Esophagus squamous epithelium (tissue), 5 donors: ENCODE results near the gene PDE2A. TPM values are rescaled to one million over a fixed set of nuclear protein-coding genes. Genes with fewer than 3 reads are reported as not detected.

Experiments
- DNase-seq: peaks from one replicate; lab custom pipeline; 2025; lab: John Stamatoyannopoulos, UW
- H3K27ac ChIP-seq, 4 donors: fragments of 200-600 bp; sonication (generic); one replicate each; pipeline ENCODE4 v1.5.1; 2016 to 2019; ENCODE audit warnings: mild to moderate bottlenecking in 1 of 4
- H3K27me3 ChIP-seq, 4 donors: fragments of 200-600 bp; sonication (generic); 1 replicate in 3 of 4; 2 replicates in 1 of 4; pipeline versions ENCODE4 v1.5.1 to v1.6.0; 2017 to 2021; ENCODE audit warnings: antibody characterized with exemption in 1 of 4
- H3K36me3 ChIP-seq, 3 donors: fragments of 200-600 bp; sonication (generic); one replicate each; pipeline ENCODE4 v1.5.1; 2016 to 2019
- H3K4me1 ChIP-seq, 3 donors: fragments of 200-600 bp; sonication (generic); one replicate each; pipeline ENCODE4 v1.5.1; 2017 to 2019
- H3K4me3 ChIP-seq, 4 donors: fragments of 200-600 bp; sonication (generic); 1 replicate in 3 of 4; 2 replicates in 1 of 4; pipeline ENCODE4 v1.5.1; 2016 to 2019; ENCODE audit warnings: mild to moderate bottlenecking in 2 of 4, moderate library complexity in 1 of 4
- H3K9me3 ChIP-seq, 3 donors: fragments of 200-600 bp; sonication (generic); one replicate each; pipeline ENCODE4 v1.5.1; 2016 to 2019
- CTCF ChIP-seq, 6 experiments: fragments of 450-650 bp in 4 of 6; fragments of 200-600 bp in 2 of 6; sonication (generic) in 2 of 6; IDR thresholded peaks; one replicate each; pipeline ENCODE4 v1.5.1; 2016 to 2019; ENCODE audit warnings: antibody characterized with exemption in 6 of 6, mild to moderate bottlenecking in 4 of 6, moderate library complexity in 4 of 6
- POLR2A ChIP-seq, 4 donors: fragments of 450-650 bp; IDR thresholded peaks; one replicate each; pipeline ENCODE4 v1.6.1; 2017; ENCODE audit warnings: antibody characterized with exemption in 4 of 4, mild to moderate bottlenecking in 4 of 4, moderate library complexity in 3 of 4
- WGBS, 2 donors: methylation state at CpG; one replicate each; pipeline ENCODE4 v1.1.5; 2018; 5-methylcytosine and 5-hydroxymethylcytosine counted together
- intact Hi-C: fragments of 100-400 bp; cut with DNase I; formaldehyde crosslinking; loops from one replicate; pipeline ENCODE4 v1.15.0; 2022
- total RNA-seq, 4 donors: library from RNA; depleted of rRNA; stranded (reverse); fragments of >200 nt; gene quantifications; one replicate each; pipeline ENCODE4 v1.1.0, GENCODE V29; 2016
- donor health status: DM: yes; HTN: yes; CAD: no.

PDE2A gene
- total RNA-seq, 4 donors from 2014 or later: 5.6 to 38.3 (median 12.9) TPM

DNA sequence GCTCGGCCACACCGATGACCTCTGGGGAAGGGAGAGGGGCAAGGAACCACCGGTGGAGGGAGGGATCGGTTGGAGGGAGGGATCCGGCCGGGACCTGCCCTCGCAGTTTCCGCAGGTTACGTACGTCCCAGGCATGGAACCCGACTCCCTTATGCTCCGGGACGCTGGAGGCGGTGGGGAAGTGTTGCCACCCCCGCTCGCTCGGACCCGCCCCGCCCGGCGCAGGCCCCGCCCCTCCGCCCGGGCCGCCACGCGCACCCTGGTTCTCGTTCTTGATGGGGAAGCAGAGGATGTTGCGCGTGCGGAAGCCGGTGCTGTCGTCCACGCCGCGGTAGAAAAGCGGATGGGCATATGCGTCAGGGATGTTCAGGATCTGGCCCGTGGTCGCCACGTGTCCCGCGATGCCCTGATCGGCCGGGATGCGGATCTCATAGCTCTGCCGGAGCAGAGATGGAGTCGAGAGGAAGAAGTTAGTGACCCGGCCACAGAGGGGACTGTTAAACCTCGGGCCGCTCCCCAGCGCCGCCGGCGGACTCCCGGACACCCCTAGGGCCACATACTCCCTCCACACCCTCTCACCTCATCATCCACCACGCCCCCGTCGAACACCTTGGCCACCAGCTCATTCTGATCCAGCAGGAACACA lies 89.8 kb downstream of the PDE2A start:
- no peak for TF ChIP-seq POLR2A (IDR thresholded peaks at IDR 0.05)
- no peak for TF ChIP-seq CTCF (IDR thresholded peaks at IDR 0.05)
- H3K27ac ChIP-seq: no peak overlapping the region
- peak overlapping the region in 2 of 4 donors; percentile 21 to 34 for H3K4me3 ChIP-seq
- no peaks in the 10 kb centered on the region for H3K9me3 ChIP-seq
- intact Hi-C loops: no loop called here
- H3K27me3 ChIP-seq: peaks cover 0 to 57% (median 0%) of the 10 kb centered on the region in 4 donors
- peaks cover 0 to 60% (median 0%) of the 10 kb centered on the region in 3 donors for H3K36me3 ChIP-seq
- WGBS, 2 donors: 13 to 20% methylated on average over 13 to 15 of the region's 59 CpGs
- DNase-seq: no peak
- H3K4me1 ChIP-seq: peaks cover 0 to 22% (median 3%) of the 10 kb centered on the region in 3 donors

- no peak for DNase-seq
- peaks cover 0 to 50% (median 0%) of the 10 kb centered on the region in 4 donors for H3K27me3 ChIP-seq
- H3K4me1 ChIP-seq: peaks cover 0 to 22% (median 3%) of the 10 kb centered on the region in 3 donors
- intact Hi-C loops: no loop called here
- peaks cover 0 to 62% (median 0%) of the 10 kb centered on the region in 3 donors for H3K36me3 ChIP-seq
- TF ChIP-seq POLR2A (IDR thresholded peaks at IDR 0.05) (no peak), CTCF (IDR thresholded peaks at IDR 0.05) (no peak)
- no peak overlapping the region for H3K4me3 ChIP-seq
- H3K9me3 ChIP-seq: no peaks in the 10 kb centered on the region
- no peak overlapping the region for H3K27ac ChIP-seq
- WGBS, 2 donors: 81 to 97% methylated on average over 5 of the region's 22 CpGs
Measured at GRCh38 chr11:72583616-72584292, 90.5 kb downstream of the PDE2A start.

GRCh38 chr11:72583177-72583553 lies 91.1 kb downstream of the PDE2A start:
- Histone ChIP-seq H3K4me3 (no peak overlapping the region), H3K4me1 (peaks cover 0 to 22% (median 3%) of the 10 kb centered on the region in 3 donors), H3K36me3 (peaks cover 0 to 66% (median 0%) of the 10 kb centered on the region in 3 donors), H3K27me3 (peaks cover 0 to 44% (median 0%) of the 10 kb centered on the region in 4 donors), H3K9me3 (no peaks in the 10 kb centered on the region), H3K27ac (no peak overlapping the region)
- 70% methylated on average over 2 of the region's 2 CpGs; no CpG with 5 or more reads in 1 of the 2 donors for WGBS, 2 donors
- TF ChIP-seq POLR2A (IDR thresholded peaks at IDR 0.05) (no peak), CTCF (IDR thresholded peaks at IDR 0.05) (no peak)
- intact Hi-C loops: no loop called here
- DNase-seq: no peak

GRCh38 chr11:72582206-72583176 lies 91.7 kb downstream of the PDE2A start:
- H3K4me3 ChIP-seq: no peak overlapping the region
- 86 to 96% methylated on average over 7 to 12 of the region's 14 CpGs for WGBS, 2 donors
- peaks cover 0 to 22% (median 3%) of the 10 kb centered on the region in 3 donors for H3K4me1 ChIP-seq
- H3K36me3 ChIP-seq: peaks cover 0 to 72% (median 0%) of the 10 kb centered on the region in 3 donors
- no peak for DNase-seq
- no peak for TF ChIP-seq CTCF (IDR thresholded peaks at IDR 0.05)
- no peak for TF ChIP-seq POLR2A (IDR thresholded peaks at IDR 0.05)
- intact Hi-C loops: no loop called here
- no peaks in the 10 kb centered on the region for H3K9me3 ChIP-seq
- peaks cover 0 to 37% (median 0%) of the 10 kb centered on the region in 4 donors for H3K27me3 ChIP-seq
- H3K27ac ChIP-seq: no peak overlapping the region
